Fibroblast of skin of left quadriceps (primary cell): ENCODE results near the gene ZNF283.
"Not testable (repeated sequence)": the region's sequence is repeated elsewhere in the genome, so short reads cannot be mapped to it uniquely, and the experiment has no call there.

Experiments used
- DNase-seq, 2 experiments: peaks; one replicate each; pipeline ENCODE4 v3.0.0-alpha.2; 2013; ENCODE audit warnings: low read depth in 2 of 2

The ZNF283 gene

DNA sequence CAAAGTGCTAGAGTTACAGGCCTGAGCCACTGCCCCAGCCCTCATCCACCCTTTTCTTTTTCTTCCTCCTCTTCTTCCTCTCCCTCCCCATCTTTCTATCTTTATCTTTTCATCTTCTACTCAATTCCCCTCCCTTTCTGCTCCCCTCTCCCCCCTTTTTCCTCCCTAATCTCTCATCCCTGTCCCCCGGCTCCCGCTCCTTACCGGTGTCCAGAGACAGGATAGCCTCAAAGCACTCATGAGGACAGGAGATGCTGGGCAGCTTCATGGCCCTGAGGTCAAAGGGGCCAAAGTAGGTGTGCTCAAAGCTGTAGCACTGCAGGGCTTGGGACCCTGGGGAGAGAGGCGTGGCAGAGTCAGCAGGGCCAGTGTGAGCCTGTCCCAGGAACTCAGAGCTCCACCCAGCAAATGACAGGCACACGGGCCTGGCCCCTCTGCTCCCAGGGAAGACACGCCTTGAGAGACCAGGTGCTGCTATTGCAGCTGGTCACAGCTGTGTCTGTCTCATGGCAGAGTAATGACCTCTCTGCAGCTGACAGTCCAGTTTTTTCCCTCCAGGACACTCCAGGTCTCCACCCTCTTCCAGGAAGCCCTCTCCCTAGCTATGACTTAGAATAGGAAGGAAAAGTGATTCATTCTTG is 27.5 kb upstream of the ZNF283 start:
- DNase-seq = no peak

DNA sequence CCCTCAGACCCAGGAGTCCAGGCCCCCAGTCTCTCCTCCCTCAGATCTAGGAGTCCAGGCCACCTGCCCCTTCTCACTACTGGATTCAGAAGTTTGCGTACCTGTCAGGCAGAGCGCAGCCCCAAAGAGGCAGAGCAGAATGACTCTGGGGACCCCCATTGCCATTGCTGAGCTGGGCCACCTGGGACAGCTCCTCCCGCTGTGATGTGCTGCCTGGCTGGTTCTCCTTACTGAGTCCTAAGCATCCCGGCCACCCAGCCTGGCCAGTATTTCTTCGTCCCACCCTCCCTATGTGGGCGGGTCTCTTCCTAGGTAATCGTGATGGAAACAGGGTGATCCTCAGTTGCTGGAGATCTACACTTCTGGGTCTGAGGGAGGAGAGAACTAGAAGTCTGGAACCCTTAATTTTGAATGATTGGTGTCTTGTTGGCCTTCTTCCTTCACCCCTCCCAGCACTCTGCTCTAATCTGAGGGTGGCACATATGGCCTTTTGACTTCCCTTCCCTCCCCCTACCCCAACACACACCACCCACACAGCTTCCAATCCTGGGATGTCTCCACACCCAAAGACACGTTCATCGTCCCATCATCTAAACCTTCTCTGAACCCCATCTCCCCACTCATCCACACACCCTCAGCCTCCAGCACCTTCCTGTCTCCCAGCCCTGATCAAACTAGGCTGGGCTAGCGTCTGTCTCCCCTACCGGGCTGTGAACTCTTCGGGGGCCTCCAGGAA is 24.7 kb upstream of the ZNF283 start, which contains the start of gene LYPD5:
Gene LYPD5 (minus strand): TSS at position 232 of the 736 bp plus-strand sequence. CDS start 67 bp downstream, at position 165.
- no peak for DNase-seq

DNA sequence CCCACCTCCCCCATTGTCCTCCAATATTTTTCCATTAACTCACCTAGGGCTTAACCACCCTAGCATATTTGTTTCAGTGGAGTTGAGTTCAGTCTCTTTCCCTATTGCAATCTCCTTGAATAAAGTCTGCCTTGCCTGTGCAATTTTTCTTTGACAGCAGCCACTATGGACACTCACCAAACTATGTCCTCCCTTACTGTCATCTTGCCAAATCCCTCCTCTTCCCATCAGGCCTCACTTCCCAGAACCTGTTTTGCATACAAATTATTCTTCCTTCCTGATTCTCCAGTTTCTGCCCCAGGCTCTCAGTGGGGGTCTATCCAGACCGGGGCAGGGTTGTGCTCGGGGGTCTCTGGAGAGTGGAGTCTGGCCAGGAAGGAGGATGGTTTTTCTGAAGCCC is 22.7 kb upstream of the ZNF283 start:
- DNase-seq = no peak

DNA sequence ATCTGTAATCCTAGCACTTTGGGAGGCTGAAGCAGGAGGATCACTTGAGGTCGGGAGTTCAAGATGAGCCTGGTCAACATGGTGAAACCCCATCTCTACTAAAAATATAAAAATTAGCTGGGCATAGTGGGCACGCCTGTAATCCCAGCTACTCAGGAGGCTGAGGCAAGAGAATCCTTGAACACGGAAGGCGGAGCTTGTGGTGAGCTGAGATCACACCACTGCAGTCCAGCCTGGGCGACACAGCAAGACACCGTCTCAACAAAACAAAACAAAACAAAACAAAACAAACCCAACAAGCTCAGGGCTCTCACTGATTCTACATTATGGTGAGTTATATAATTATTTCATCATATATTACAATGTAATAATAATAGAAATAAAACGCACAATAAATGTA is 20.7 kb upstream of the ZNF283 start:
- DNase-seq = not testable (repeated sequence)

DNA sequence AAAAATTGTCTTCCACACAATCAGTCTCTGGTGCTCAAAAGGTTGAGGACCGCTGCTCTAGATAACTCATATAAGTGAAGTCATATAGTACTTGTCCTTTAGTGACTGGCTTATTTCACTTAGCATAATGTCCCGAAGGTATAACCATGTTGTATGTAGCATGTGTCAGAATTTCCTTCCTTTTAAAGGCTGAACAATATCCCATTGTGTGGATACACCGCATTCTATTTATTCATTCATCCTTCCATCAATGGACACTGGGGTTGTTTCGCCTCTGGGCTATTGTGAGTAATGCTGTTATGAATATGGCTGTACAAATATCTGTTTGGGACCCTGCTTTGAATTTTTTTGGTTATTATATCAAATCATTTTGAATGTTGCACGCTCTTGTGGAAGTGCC is 20.3 kb upstream of the ZNF283 start:
- DNase-seq = no peak

DNA sequence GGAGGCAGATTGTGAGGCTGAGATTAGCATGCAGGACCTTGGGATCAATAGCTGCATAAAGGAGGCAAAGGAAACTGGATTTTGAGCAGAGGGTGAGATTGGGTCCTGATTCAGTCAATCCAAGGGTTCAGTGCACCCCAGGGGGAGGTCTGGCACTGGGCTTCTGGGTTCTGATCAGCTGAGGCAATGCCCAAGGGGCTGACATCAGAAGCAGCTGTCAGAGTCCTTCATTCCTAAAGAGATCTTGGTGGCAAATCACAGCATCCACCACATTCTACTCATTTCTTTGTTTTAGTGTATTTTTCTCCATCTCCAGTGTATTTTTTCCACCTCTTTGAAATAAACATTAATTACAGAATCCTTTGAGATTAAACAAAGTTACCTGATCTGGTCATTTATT is 19.5 kb upstream of the ZNF283 start:
- no peak for DNase-seq

DNA sequence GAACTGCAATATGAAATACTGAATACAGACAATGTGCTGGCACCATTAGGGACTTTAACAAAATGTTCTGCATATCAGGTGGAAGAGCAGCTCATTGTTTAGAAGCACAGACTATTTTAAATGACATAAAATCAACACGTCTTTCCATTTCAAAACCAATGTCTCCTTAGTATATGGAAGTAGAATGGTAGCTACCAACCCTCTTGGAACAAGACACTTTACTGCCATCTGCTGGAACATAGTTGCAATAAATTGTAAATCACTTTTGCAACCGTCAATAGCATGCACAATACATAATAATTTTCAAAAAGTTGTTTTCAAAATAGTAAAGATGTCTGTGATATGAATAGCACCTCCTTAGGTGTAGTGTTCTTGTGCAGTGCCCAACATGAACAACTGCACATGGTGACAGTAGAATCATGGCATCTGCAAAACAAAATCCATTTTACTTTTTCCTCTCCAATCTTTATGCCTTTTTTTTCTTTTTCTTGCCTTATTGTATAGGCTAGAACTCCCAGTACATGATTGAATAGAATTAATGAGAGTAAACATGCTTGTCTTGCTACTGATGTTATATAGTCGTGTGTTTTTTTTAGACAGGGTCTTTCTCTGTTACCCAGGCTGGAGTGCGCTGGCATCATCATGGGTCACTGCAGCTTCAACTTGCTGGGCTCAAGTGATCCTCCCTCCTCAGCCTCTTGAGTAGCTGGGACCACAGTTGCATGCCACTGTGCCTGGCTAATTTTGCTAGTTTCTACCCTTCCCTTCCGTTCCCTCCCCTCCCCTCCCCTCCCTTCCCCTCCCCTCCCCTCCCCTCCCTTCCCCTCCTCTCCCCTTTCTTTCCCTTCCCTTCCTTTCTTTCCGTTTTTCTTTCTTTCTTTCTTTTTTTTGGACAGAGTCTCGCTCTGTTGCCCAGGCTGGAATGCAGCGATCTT is 17.1 kb upstream of the ZNF283 start:
- DNase-seq = peak; percentile 20 to 21

DNA sequence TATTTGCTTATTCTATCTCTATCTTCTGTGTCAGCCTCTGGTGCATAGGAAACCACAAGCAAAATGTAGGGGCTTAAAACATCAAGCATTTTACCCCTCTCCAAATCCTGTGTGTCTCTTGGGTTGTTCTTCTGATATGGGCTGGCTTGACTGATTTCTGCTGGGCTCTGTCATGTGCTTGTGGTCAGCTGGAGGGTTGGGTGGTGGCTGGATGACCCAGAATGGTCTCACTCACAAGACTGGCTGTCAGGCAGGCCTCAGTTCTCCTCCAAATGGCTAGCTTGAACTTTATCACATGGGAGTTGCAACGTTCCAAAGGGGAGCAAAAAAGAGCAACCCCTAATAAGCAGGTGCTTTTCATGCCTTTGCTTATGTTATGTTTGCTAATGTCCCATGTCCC is 15.3 kb upstream of the ZNF283 start:
- DNase-seq = no peak

DNA sequence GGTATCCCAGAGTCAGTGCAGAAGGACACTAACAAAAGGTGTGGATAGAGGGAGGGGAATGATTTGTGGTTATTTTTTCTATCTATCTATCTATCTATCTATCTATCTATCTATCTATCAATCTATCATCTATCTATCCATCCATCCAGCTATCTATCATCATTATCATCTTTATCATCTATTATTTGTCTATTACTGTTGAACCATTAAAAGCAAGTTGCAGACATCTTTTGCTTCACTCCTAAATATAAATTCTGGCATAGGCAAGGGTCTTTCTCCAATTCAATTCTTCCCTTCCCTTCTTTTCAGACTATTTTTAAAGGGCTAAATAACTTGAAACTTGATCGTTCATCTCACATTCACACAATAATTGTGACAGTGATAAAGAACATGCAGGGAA is 14.9 kb upstream of the ZNF283 start:
- no peak for DNase-seq

DNA sequence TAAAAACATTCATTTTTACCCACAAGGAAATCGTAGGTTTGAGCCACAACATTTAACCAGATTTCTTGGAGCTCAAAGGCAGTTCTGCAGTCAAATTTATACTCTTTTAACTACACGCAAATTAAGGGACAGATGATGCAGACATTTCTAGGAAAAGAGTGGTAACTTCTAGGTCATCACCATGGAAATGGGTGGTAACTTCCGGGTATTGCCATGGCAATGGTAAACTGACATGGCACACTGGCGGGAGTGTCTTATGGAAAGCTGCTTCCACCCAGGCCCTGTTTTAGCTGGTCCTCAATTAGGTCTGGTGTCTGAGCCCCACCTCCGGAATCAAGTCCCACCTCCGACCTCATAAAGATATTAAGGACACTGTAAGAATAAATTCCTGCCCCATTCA is 14.4 kb upstream of the ZNF283 start:
- DNase-seq = no peak

DNA sequence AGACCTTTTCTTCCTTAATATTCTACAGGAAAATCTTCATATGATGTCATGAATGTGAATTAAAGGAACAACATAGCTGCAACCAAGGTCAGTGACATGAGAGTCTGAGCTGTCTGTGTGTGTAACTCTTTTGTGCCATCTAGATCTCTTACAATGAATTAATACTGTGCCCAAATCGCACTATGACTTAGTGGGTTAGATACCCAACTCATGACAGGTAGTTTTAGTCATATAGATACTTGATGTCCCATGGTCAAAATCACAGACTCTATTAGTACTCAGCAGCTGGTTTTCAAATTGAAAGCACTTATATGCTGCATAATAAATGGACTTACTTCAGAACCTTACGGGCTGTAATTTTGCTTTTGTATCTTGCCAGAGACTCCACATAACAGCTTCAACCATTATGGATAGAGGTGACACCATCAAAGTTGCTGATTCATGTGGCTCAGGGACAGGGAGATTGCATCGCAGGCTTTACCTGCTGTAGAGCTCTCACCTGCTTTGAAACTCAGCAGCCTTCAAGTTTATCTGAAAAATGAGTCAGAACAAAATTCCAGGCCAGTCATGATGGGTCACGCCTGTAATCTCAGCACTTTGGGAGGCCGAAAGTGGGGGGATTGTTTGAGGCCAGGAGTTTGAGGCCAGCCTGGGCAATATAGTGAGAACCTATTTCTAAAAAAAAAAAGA is 12.3 kb upstream of the ZNF283 start:
- DNase-seq = no peak

DNA sequence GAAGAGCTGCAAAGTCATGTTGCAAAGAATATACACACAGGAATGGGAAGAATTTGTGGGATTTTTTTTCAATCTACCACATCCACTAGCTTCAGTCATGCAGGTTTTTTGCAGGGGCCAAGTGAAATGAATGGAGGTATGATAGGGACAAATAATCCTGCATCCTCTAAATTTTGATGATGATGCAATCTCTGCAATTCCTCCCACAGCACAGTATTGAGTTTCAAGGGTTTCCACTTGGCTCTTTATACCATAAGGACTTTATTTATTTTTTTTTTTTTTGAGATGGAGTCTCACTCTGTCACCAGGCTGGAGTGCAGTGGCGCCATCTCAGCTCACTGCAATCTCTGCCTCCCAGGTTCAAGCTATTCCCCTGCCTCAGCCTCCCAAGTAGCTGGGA is 9.7 kb upstream of the ZNF283 start:
- DNase-seq = not testable (repeated sequence)

DNA sequence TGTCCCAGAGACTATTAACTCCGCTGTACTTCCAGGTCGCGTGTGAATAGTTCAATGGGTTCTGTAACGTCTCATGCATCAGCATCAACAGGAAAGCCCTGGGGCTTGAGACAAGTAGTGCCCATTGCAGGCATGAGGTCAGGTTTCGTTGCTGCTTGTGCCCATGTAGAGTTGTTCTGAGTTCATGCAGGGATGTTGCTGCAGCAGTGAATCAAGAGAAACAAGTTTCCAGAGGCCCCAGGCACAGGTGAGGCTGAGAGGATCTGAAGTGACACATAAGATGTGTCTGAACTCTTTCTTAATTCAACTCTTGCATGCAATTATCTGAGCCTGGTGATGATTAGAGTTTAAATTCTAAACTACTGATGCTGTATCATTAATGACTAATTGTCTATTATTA is 8.6 kb upstream of the ZNF283 start:
- DNase-seq = no peak

DNA sequence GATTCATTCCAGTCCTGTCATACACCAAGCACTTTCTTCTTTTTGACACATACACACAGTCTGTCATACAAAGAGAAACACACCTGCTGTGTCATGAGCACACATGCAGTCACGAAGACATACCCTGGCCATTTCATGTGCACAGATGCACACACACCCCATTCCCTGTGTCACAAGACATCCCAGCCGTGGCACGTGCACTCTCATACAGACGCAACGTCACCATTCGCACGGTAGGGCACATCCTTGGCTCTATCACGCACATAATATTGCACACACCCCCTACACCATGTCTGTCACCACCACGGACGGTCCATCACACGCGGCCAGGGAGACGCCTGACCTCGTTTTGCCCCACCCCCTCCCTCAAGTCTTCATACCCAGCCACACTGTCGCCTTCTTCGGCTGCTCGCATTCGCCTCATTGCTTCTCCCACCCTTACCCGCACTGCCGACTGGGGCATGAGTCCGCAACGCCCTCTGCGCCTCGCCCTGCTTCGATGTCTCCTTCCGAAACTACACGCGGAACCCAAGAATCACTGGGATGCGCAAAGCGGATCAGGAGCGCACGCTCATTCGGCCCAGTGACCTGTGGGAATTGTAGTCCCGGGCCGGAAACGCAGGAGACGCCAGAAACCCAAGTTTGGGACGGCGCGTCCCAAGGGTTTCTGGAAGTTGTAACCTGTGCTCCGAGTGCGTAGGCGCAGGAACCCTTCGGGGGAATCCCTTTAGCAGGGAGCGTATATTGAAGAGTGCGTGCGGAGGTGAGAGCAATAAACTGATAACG is 6.8 kb upstream of the ZNF283 start:
- DNase-seq = peak in 1 of 2 experiments; percentile 6

DNA sequence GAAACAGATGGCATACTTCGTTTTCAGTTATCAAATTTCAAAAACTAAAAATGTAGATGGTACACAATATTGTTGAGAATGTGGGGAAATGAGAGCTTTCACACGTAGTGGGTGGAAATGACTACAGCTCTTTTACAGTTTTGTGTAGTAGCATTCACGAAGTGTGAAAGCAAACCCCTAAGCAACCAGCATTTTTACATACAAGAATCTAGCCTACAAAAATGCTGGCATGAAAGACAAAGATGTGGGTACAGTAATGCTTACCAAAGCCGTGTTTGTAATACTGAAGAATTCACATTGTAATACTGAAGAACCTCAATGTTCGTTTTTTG is 6.3 kb upstream of the ZNF283 start:
- DNase-seq = no peak

DNA sequence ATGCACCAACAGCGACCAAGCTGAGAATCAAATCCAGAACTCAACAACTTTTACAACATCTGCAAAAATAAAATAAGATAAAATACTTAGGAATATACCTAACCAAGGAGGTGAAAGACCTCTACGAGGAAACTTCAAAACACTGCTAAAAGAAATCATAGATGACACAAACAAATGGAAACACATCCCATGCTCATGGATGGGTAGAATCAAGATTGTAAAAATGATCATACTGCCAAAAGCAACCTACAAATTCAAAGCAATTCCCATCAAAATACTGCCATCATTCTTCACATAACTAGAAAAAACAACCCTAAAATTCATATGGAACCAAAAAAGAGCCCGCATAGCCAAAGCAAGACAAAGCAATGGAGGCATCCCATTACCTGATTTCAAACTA is 3.3 kb upstream of the ZNF283 start:
- not testable (repeated sequence) for DNase-seq

DNA sequence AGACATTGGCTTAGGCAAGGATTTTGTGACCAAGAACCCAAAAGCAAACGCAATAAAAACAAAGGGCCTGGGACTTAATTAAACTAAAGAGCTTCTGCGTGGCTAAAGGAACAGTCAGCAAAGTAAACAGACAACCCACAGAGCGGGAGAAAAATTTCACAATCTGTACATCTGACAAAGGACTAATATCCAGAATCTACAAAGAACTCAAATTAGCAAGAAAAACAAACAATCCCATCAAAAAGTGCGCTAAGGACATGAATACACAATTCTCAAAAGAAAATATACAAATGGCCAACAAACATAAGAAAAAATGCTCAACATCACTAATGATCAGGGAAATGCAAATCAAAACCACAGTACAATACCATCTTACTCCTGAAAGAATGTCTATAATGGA is 2.5 kb upstream of the ZNF283 start:
- not testable (repeated sequence) for DNase-seq

DNA sequence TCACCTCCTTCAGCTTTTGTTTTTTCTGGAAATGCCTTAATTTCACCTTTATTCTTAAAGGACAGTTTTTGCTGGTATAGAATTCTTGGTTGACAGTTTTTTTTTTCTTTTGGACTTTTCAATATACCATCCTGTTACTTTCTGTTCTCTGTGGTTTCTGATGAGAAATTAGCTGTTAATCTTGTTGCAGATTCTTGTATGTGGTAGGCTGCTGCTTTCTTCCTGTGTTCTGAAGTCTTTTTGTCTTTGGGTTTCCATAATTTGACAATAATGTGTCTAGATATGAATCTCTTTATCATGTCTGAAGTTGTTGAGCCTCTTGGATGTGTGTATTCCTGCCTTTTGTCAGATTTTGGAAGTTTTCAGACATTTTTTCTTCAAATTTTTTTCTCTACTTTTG is 12.0 kb downstream of the ZNF283 start:
- DNase-seq = no peak

DNA sequence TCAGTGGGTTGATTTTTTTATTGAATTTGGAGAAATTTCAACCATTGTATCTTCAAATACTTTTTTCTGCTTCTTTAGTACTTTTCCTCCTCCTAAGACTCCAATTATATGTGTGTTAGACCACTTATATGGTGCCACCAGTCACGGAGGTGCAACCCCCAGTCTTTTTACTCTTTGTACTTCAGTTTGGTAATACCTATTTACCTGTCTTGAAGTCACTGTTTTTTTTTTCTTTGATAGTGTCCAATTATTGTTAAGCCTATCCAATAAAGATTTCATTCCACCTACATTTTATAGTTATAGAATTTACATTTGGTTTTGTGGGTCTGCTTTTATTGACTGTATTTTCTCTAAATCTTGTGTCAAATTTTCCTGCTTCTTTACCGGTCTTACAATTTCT is 14.9 kb downstream of the ZNF283 start:
- DNase-seq = no peak

DNA sequence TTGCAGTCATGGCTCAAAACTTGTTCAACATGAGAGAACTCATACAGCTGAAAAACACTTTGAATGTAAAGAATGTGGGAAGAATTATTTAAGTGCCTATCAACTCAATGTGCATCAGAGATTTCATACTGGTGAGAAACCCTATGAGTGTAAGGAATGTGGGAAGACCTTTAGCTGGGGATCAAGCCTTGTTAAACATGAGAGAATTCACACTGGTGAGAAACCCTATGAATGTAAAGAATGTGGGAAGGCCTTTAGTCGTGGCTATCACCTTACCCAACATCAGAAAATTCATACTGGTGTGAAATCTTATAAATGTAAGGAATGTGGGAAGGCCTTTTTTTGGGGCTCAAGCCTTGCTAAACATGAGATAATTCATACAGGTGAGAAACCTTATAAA is 20.1 kb downstream of the ZNF283 start:
- no peak for DNase-seq

DNA sequence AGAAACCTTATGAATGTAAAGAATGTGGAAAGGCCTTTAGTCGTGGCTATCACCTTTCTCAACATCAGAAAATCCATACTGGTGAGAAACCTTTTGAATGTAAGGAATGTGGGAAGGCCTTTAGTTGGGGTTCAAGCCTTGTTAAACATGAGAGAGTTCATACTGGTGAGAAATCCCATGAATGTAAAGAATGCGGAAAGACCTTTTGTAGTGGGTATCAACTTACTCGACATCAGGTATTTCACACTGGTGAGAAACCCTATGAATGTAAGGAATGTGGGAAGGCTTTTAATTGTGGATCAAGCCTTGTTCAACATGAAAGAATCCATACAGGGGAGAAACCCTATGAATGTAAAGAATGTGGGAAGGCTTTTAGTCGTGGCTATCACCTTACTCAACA is 20.8 kb downstream of the ZNF283 start:
- DNase-seq = no peak
